ENCODE measurements around the gene RBMS1. TPM values are rescaled to one million over a fixed set of nuclear protein-coding genes. Genes with fewer than 3 reads are reported as not detected.

The RBMS1 gene
- total RNA-seq, 2 donors from 2014 or later, result 18.8 to 22.8 TPM

DNA sequence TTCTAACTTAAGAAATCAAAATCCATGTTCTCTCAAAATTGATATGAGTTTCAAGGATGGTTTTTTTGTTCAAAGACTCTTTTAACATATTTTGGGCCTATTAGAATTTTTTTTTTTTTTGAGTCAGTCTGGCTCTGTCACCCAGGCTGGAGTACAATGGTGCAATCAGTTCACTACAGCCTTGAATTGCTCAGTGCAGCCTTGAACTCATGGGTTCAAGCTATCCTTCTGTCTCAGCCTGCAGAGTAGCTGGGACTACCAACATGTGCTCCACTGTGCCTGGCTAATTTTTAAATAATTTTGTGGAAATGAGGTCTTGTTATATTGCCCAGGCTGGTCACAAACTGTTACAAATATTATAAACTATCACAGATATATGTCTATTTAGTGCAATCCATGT is 40.6 kb upstream of the RBMS1 start:
- Histone ChIP-seq H3K9me3 (no peaks in the 10 kb centered on the region), H3K4me1 (replicated peaks) (no peaks in the 10 kb centered on the region), H3K27me3 (replicated peaks; ENCODE audit: insufficient read depth) (no peaks in the 10 kb centered on the region), H3K4me3 (no peak overlapping the region), H3K36me3 (no peaks in the 10 kb centered on the region), H3K27ac (no peak overlapping the region)
- DNase-seq (ENCODE audit: low spot score), result no peak
- no peak for TF ChIP-seq POLR2A (IDR thresholded peaks at IDR 0.05)
- no peak for TF ChIP-seq POLR2AphosphoS5 (IDR thresholded peaks at IDR 0.05)
- TF ChIP-seq, protein P1, sequence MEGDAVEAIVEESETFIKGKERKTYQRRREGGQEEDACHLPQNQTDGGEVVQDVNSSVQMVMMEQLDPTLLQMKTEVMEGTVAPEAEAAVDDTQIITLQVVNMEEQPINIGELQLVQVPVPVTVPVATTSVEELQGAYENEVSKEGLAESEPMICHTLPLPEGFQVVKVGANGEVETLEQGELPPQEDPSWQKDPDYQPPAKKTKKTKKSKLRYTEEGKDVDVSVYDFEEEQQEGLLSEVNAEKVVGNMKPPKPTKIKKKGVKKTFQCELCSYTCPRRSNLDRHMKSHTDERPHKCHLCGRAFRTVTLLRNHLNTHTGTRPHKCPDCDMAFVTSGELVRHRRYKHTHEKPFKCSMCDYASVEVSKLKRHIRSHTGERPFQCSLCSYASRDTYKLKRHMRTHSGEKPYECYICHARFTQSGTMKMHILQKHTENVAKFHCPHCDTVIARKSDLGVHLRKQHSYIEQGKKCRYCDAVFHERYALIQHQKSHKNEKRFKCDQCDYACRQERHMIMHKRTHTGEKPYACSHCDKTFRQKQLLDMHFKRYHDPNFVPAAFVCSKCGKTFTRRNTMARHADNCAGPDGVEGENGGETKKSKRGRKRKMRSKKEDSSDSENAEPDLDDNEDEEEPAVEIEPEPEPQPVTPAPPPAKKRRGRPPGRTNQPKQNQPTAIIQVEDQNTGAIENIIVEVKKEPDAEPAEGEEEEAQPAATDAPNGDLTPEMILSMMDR (IDR thresholded peaks at IDR 0.05), result no peak
- intact Hi-C loops (cut with DNase I), result no loop called here

DNA sequence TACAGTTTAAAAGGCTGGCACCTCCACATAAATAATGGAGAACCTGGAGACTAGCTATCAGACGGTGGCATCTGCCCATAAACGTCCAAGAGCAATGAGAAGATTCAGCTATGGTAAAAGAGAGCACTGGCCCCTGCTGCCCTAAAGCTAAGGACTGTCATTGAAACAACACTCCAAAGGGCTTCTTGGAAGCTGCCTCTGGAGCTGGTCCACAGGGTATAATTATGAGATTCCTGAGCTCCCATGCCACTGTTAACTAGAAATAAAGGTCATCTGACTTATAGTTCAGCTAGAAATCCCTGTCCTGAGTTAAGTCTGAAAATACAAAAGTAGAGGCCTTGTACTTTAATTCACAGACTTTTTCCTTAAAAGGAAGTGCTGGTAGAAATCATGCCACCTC is 39.9 kb upstream of the RBMS1 start:
- intact Hi-C loops (cut with DNase I), result no loop called here

DNA sequence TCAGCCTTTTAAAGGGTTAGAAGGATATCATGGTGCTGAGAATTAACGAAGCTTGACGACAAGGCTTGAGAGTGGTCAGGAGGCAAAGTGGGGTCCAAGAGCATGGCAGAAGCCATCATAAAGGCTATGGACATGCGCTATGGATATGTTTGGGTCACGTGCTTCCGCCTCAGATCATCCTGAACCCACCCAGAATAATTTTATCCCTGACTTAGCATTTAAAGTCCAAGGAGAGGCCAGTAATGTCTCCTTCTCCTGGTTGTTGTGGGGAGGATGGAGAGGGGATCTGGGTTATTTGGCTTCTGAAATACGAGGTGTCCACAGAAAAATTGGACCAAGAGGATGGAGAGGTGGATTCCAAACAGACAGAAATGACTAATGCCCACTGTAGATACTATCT is 38.8 kb upstream of the RBMS1 start:
- no peaks in the 10 kb centered on the region for H3K27me3 ChIP-seq (replicated peaks; ENCODE audit: insufficient read depth)
- WGBS, result 86% methylated on average over 6 of the region's 6 CpGs
- intact Hi-C loops (cut with DNase I), result no loop called here

More for the DNA sequence above, 39.9 kb upstream of the RBMS1 start:
- Histone ChIP-seq H3K9me3 (no peaks in the 10 kb centered on the region), H3K4me3 (no peak overlapping the region), H3K27me3 (replicated peaks; ENCODE audit: insufficient read depth) (no peaks in the 10 kb centered on the region), H3K36me3 (no peaks in the 10 kb centered on the region), H3K4me1 (replicated peaks) (no peaks in the 10 kb centered on the region), H3K27ac (no peak overlapping the region)
- TF ChIP-seq, protein P1 (IDR thresholded peaks at IDR 0.05), result no peak
- TF ChIP-seq POLR2A (IDR thresholded peaks at IDR 0.05), result no peak
- no peak for TF ChIP-seq POLR2AphosphoS5 (IDR thresholded peaks at IDR 0.05)
- DNase-seq (ENCODE audit: low spot score), result no peak
- 29% methylated on average over 2 of the region's 2 CpGs for WGBS

DNA sequence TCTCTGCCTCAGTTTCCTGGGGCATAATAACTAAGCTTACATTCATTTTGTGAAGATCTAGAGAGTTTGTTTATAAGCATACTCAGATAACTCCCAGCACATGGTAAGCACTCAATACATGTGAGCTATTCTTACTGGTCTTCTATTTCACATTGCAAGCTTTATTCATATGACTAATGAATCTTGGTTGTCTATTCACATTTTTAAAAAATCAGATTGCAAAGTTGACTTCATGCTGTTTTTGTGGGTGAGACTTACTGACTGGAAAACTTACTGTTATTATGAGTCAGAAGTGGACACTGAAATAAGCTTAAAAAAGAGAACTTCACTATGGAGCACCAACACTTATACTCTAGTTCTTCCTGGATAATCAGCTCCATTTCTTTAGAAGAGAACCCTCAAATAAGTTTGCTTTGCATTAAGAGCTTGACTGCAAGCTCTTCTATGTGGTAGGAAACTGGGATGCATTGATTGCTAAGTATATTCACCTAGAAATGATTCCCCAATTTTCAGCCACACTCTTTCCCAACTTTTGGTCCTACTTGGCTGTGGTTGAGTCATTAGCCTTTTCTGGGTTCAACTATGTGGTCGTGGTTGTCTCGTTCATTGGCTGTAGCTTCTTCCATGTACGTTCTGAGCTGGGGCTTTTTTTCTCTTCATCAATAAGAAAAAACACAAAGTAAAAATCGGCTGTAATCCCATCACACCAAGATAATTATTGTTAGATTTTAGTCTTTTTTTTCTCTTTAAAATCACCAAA is 29.5 kb upstream of the RBMS1 start:
- H3K4me3 ChIP-seq, result no peak overlapping the region
- intact Hi-C loops (cut with DNase I), result no loop called here
- DNase-seq (ENCODE audit: low spot score), result no peak
- TF ChIP-seq POLR2AphosphoS5 (IDR thresholded peaks at IDR 0.05), result no peak
- TF ChIP-seq, protein P1 (IDR thresholded peaks at IDR 0.05), result no peak
- TF ChIP-seq POLR2A (IDR thresholded peaks at IDR 0.05), result no peak
- H3K36me3 ChIP-seq, result no peaks in the 10 kb centered on the region
- H3K4me1 ChIP-seq (replicated peaks), result no peaks in the 10 kb centered on the region
- 91% methylated on average over 4 of the region's 4 CpGs for WGBS
- no peaks in the 10 kb centered on the region for H3K27me3 ChIP-seq (replicated peaks; ENCODE audit: insufficient read depth)
- no peaks in the 10 kb centered on the region for H3K9me3 ChIP-seq
- no peak overlapping the region for H3K27ac ChIP-seq

More for the DNA sequence above, 38.8 kb upstream of the RBMS1 start:
- H3K36me3 ChIP-seq, result no peaks in the 10 kb centered on the region
- no peak overlapping the region for H3K27ac ChIP-seq
- DNase-seq (ENCODE audit: low spot score), result no peak
- no peaks in the 10 kb centered on the region for H3K9me3 ChIP-seq
- H3K4me3 ChIP-seq, result no peak overlapping the region
- H3K4me1 ChIP-seq (replicated peaks), result no peaks in the 10 kb centered on the region
- TF ChIP-seq, protein P1 (IDR thresholded peaks at IDR 0.05), result no peak
- TF ChIP-seq POLR2AphosphoS5 (IDR thresholded peaks at IDR 0.05), result no peak
- TF ChIP-seq POLR2A (IDR thresholded peaks at IDR 0.05), result no peak

DNA sequence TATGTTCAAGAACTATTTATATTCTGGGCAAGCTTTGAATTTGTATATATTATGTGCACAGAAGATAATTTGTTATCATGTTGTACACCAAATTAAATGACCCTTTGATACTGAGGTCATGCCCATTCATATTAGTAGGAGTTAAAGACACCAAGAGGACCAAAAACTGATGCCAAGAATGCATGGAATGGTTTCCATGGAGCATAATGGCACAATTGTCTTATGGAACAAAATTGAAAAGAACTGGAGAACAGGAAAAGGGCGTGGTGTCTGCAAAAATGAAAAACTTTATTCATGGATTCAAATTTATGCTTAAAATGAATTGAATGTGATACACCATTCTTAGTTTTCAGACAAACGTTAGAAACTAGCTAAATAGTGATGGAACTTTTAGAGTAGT is 24.1 kb upstream of the RBMS1 start:
- intact Hi-C loops (cut with DNase I), result no loop called here

More for the DNA sequence above, 24.1 kb upstream of the RBMS1 start:
- TF ChIP-seq, protein P1 (IDR thresholded peaks at IDR 0.05), result no peak
- no peak for TF ChIP-seq POLR2AphosphoS5 (IDR thresholded peaks at IDR 0.05)
- TF ChIP-seq POLR2A (IDR thresholded peaks at IDR 0.05), result no peak
- DNase-seq (ENCODE audit: low spot score), result no peak
- Histone ChIP-seq H3K9me3 (no peaks in the 10 kb centered on the region), H3K36me3 (no peaks in the 10 kb centered on the region), H3K4me1 (replicated peaks) (no peaks in the 10 kb centered on the region), H3K27ac (no peak overlapping the region), H3K27me3 (replicated peaks; ENCODE audit: insufficient read depth) (no peaks in the 10 kb centered on the region), H3K4me3 (no peak overlapping the region)
- WGBS, result 80% methylated on average over 2 of the region's 2 CpGs
